GM19324 (cell line): ENCODE measurements around the gene DLG2.

ENCODE experiments used
- ATAC-seq: cut with Tn5 transposase; IDR thresholded peaks from one replicate; pipeline ENCODE4 v1.9.1; 2021; ENCODE audit warnings: mild to moderate bottlenecking, moderate library complexity; ENCODE audit not compliant: unreplicated experiment, low FRiP score

DLG2 gene

GRCh38 chr11:84722583-84723108, 904.5 kb downstream of the DLG2 start:
- no peak for ATAC-seq

GRCh38 chr11:84721561-84721961, 905.6 kb downstream of the DLG2 start:
- ATAC-seq = no peak

GRCh38 chr11:84720706-84721402, 906.3 kb downstream of the DLG2 start:
- no peak for ATAC-seq

- no peak for ATAC-seq
Measured at GRCh38 chr11:84719935-84720577, 907.1 kb downstream of the DLG2 start.

- ATAC-seq = peak; percentile 60
Measured at GRCh38 chr11:84714316-84714780, 912.8 kb downstream of the DLG2 start.

GRCh38 chr11:84691830-84692229, 935.3 kb downstream of the DLG2 start:
- ATAC-seq = no peak

- no peak for ATAC-seq
Measured at GRCh38 chr11:84687433-84687832, 939.7 kb downstream of the DLG2 start.

GRCh38 chr11:84686716-84687115, 940.4 kb downstream of the DLG2 start:
- ATAC-seq = no peak

- ATAC-seq = no peak
Measured at GRCh38 chr11:84685976-84686375, 941.2 kb downstream of the DLG2 start.

GRCh38 chr11:84685149-84685548, 942.0 kb downstream of the DLG2 start:
- ATAC-seq = no peak

- no peak for ATAC-seq
Measured at GRCh38 chr11:84681456-84681855, 945.7 kb downstream of the DLG2 start.

GRCh38 chr11:84675396-84676025, 951.6 kb downstream of the DLG2 start:
- no peak for ATAC-seq

GRCh38 chr11:84673753-84674152, 953.4 kb downstream of the DLG2 start:
- ATAC-seq = no peak

- ATAC-seq = no peak
Measured at GRCh38 chr11:84671325-84671999, 955.7 kb downstream of the DLG2 start.

- ATAC-seq = no peak
Measured at GRCh38 chr11:84663731-84664130, 963.4 kb downstream of the DLG2 start.

- ATAC-seq = no peak
Measured at GRCh38 chr11:84660257-84660977, 966.7 kb downstream of the DLG2 start.

- ATAC-seq = no peak
Measured at GRCh38 chr11:84655712-84656111, 971.4 kb downstream of the DLG2 start.

GRCh38 chr11:84648471-84648870, 978.7 kb downstream of the DLG2 start:
- ATAC-seq = no peak

- no peak for ATAC-seq
Measured at GRCh38 chr11:84645988-84646694, 981.0 kb downstream of the DLG2 start.

GRCh38 chr11:84642500-84642899, 984.6 kb downstream of the DLG2 start:
- ATAC-seq = no peak
